CD4-positive, alpha-beta T cell treated with Interleukin-21 for 1 hour (primary cell): ENCODE results near the gene ASF1B.

Experiments used
- DNase-seq: peaks from one replicate; pipeline ENCODE4 v3.0.0-alpha.2; 2020

Gene ASF1B

GRCh38 chr19:14081797-14082674, 54.4 kb downstream of the ASF1B start:
- peak; percentile 60 for DNase-seq

DNA sequence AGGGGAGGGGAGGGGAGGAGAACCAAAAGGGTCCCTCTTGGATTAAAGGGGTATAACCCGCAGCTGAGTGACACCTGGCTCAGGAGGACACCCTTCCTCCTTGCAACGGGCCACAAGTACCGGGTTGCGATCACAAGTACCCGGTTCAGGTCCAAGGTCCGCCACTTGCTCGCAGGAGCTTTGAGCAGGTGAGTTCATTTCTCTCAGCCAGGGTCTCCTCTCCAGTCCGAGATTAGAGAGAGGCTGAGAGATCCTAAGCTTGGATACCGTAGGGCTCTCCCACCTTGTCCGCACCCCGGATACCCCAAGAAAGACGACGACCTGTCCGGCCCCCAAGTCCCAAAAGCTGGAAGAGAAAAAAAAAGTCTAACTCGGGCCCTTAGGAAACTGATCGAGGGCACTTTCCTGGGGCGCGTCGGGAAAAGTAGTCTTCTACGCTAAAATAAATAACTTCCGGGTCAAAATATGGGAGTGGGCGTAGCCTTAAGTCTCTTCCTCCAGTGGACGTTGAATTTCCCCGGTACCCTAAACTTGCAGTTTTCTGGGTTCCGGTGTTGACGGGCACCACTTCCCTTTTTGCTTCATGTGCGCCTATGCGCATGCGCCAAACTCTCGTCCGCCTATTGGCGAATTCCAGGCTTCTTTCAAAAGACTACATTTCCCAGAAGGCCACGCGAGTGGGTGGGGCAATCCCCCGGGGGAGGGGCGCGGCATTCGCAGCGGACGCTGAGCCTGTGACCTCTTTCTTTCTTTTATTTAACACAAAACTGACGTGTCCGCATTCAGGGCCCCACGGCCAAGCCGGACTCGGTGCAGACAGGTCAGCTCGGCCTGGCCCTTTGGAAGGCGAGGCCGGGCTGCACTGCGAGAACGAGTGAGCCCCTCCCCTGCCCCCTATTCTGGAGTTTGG, 55.2 kb downstream of the ASF1B start:
- peak; percentile 100 for DNase-seq

DNA sequence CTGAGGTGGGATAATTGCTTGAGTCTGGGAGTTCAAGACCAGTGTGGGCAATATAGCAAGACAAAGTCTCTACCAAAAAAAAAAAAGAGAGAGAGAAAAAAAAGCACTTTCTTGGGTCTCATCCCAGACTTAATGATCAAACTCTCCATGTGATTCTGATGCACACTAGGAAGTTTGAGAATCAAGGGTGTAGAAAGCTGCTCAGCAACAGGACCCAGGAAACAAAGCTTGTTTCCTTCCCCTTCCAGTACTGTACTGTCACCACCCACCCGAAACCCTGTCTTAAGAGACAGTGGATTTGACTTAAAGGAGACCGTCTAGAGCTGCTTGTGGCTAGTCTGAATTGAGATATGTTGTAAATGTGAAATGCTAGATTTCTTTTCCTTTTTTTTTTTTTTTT, 58.0 kb downstream of the ASF1B start:
- DNase-seq = no peak

- no peak for DNase-seq
Measured at GRCh38 chr19:14073925-14074838, 62.2 kb downstream of the ASF1B start.

- DNase-seq = peak; percentile 79
Measured at GRCh38 chr19:14073261-14073924, 63.0 kb downstream of the ASF1B start.

DNA sequence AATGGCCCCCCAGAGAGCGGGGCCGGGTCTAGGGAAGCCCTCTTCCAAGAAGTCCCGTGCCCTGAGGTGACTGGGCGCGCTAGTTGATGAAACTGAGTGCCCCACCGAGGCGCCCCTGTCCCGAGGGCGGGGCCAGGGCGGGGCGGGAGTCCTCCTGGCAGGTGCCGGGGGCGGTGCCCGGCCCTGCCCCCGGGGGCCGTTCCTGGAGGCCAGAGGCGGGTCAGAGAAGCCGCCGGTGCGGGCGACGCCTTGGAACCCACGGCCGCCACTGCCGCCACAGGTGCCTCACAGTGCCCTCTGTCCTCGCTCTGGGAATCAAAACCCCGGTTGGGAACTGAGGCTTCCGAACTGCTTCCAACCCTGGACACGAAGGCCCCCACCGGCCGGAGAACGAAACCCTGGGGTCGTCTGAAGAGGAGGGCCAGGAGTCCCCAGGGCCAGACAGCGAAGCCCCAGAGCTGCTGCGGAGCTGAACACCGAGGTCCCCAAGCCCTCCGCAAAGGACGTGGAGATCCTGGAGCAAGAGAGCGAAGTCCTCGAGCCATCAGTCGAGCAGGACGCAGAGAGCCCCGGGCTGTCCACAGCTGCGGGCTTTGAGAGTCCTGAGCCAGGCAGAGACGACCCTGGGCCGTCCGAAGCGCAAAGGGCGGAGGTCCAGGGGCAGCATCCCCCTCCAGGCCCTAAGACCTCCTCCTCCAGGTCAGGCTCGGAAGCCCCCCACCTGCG, 63.7 kb downstream of the ASF1B start, which contains the start of gene MISP3:
TSS of gene MISP3 (plus strand) at position 252 of the 726 bp plus-strand sequence. CDS start 524 bp downstream, outside the sequence.
- DNase-seq = peak; percentile 37

DNA sequence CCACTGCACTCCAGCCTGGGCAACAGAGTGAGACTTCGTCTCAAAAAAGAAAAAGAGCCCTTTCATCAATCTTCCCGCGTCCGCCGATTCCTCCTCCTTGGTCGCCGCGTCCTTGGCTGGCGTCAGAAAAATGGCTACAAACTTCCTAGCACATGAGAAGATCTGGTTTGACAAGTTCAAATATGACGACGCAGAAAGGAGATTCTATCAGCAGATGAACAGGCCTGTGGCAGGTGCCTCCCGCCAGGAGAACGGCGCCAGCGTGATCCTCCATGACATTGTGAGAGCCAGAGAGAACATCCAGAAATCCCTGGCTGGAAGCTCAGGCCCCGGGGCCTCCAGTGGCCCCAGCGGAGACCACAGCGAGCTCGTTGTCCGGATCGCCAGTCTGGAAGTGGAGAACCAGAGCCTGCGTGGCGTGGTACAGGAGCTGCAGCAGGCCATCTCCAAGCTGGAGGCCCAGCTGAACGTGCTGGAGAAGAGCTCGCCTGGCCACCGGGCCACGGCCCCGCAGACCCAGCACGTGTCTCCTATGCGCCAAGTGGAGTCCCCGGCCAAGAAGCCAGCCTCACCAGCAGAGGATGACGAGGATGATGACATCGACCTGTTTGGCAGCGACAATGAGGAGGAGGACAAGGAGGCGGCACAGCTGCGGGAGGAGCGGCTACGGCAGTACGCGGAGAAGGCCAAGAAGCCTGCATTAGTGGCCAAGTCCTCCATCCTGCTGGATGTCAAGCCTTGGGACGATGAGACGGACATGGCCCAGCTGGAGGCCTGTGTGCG, 65.9 kb downstream of the ASF1B start:
- no peak for DNase-seq
